GM18511 (cell line): ENCODE results near the gene CHST3.
A peak's percentile ranks its signal among the peaks of the same experiment; 100 is the strongest.
"Not testable (repeated sequence)": the region's sequence is repeated elsewhere in the genome, so short reads cannot be mapped to it uniquely, and the experiment has no call there.

Experiments used
- ATAC-seq: cut with Tn5 transposase; IDR thresholded peaks from one replicate; pipeline ENCODE4 v1.9.1; 2021; ENCODE audit warnings: mild to moderate bottlenecking, moderate library complexity; ENCODE audit not compliant: unreplicated experiment

The CHST3 gene

DNA sequence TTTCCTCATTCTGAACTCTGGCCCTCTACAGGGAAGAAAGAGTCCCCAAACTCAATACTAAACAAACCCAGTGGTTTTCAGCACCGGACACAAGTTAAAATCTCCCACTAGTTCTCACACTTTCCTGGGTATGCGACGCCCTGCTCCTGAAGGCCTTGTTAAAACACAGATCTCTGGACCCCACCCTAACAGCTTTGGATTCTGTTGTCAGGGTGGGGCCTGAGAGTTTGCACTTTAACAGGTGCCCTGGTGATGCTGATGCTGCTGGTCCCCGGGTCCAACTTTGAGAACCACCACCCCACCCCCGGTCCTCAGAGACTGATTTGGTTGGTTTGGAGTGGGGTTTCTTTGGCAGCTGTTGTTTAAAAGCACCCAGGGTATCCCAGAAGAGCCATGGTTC is 61.6 kb downstream of the CHST3 start:
- ATAC-seq, result no peak

DNA sequence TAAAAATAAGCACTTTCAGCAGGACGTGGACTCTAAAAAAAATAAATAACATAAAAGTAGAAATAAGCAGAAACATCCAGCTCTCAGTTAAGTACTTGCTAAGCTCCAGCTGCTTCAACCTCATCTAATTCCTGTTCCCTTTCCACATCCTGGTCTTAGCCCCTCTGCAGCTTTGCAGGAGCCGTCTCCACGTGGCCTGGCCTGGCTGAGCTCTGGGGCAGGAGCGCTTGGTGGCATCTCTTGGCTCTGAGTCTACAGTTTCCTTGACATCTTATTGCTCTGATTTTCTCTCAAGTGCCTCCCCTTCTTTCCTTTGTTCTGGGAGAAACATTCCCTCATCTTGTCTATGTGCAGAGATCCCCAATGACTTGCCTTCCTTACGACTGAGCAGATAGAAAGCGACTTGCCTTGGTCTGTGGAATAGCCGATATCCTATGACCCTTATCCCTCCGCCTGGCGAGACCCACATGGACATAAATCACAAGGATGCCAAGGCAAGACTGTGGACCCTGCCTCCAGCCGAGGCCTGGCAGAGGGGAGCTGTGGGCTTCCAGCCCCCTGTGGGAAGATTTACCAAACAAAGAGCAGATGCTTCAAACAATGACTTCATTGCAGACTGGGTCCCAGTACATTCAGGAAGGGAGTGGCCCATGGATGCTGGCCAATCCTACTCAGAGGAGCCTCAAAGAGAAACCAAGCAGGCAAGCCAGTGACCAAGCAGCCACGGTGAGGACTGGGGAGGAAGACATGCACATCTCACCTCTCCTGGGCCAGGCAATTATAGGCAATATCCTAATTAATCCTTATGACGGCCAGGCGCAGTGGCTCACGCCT is 62.3 kb downstream of the CHST3 start:
- no peak for ATAC-seq

DNA sequence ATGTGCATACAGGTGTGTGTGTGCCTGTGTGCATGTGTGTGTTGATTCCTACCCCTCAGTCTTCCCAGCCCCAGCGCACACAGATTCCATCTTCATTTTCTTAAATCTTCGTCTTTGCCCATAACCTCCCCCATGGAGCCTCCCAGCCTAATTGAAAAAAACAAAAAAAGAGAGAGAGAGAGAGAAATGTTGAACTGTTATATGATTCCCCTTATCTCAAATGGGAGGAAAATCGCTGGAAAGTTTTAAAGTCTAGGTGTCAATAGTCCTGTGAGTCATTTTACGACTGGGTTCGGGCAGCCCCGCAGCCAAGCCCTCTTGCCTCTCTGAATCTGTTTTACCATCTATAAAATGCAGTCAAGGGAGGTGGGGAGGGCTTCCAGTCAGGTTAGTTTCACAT is 63.3 kb downstream of the CHST3 start:
- no peak for ATAC-seq

DNA sequence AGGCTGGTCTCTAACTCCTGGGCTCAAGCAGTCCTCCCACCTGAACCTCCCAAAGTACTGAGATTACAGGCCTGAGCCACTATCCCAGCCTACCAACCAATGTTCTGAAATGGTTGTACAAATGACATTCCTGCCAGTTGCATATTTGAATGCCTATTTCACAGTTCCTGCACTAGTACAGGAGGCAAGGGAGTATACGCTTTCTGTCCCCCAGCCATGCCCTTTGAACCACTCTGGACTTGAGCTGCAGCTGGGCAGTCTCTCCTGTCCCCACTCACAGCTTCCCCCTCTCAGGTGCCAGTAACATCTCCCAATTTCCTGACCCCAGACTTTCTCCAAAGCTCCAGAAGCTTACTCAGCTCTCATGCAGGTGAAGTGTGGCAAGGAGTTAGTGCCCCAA is 65.2 kb downstream of the CHST3 start:
- no peak for ATAC-seq

DNA sequence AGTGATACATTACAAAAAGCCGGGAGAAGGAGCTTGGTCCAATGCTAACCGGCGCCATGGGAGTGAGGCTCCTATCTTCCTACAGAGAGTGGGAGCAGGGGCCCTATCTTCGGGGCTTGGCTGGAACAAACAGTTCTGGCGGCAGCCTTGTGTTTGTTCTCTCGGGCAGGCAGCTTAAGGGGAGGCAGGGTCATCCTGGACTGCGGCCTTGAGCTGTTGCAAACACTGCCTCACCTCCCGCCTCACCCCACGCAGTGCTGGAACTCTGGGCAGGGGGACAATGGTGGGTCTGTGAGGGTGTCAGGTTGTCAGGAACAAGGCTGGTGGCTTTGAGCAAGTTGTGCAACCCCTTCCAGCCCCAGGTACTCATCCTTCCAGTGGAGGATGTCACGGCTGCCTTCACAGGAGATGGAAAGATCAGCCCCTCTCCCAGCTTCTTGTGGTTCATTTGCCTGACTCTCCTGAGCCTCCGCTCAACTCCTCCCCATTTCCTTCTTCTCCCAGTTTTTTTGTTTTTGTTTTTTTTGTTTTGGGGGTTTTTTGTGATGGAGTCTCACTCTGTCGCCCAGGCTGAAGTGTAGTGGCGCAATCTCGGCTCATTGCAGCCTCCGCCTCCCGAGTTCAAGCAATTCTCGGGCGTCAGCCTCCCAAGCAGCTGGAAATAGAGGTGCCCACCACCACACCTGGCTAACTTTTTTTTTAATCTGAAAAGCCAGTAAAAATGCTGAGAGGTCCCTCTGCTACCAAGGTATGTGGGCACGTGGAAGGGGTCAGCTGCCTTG is 66.8 kb downstream of the CHST3 start:
- no peak for ATAC-seq

DNA sequence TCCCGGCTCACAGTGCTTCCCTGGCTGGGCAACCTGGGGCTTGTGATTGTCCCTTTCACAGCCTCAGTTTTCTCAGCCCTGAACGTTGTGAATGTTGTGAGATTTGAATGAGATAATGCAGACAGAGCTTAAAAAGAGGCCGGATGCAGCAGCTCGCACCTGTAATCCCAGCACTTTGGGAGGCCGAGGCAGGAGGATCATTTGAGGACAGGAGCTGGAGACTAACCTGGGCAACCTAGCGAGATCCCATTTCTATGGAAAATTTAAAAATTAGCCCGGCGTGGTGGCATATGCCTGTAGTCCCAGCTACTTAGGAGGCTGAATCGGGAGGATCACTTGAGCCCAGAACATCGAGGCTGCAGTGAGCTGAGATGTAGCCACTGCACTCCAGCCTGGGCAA is 67.5 kb downstream of the CHST3 start:
- no peak for ATAC-seq

GRCh38 chr10:72032409-72033162 is 68.4 kb downstream of the CHST3 start:
- ATAC-seq, result not testable (repeated sequence)

DNA sequence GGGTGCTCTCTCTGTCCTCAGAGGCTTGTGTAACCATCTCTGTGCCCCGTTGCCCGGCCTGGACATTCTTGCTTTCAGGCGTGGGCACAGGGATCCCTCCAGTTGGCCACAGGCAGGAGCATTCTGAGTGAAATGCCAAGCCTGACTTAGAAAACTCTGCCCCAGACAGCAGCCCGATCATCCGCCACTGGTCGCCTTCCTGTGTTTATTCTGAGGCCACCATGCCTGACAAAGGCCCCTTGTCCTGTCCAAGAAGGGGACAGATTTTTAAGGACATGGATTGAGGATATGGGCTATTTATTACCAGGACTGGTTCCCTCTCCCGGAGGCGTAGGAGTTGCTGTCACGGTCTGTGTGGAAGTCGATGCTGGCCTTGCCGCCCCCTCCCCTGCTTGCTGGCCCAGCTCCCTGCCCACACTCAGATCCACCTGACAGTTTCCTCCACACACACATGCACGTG is 69.9 kb downstream of the CHST3 start:
- no peak for ATAC-seq

GRCh38 chr10:72034761-72035160 is 70.6 kb downstream of the CHST3 start:
- no peak for ATAC-seq

- no peak for ATAC-seq
These were observed 71.2 kb downstream of the CHST3 start for GRCh38 chr10:72035252-72035887.

GRCh38 chr10:72037266-72037665 is 73.1 kb downstream of the CHST3 start:
- ATAC-seq, result no peak

DNA sequence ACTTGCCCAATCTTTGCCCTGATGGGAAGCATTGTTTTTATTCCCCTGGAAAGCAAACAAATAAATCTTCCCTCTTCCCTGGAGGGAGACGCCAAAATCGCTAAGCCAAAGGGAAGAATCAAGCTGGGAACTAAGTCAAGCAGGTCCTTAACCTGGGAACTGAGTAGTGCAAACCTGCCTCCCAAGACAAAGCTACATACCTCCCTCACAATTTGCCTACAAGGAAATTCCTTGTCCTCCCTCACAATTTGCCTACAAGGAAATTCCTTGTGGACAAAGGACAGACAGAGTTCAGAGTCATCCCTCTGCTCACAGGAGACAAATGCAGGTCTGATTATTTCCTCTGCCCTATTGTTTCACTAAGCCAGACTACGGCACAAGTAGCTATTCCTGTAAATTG is 73.6 kb downstream of the CHST3 start:
- ATAC-seq, result no peak

DNA sequence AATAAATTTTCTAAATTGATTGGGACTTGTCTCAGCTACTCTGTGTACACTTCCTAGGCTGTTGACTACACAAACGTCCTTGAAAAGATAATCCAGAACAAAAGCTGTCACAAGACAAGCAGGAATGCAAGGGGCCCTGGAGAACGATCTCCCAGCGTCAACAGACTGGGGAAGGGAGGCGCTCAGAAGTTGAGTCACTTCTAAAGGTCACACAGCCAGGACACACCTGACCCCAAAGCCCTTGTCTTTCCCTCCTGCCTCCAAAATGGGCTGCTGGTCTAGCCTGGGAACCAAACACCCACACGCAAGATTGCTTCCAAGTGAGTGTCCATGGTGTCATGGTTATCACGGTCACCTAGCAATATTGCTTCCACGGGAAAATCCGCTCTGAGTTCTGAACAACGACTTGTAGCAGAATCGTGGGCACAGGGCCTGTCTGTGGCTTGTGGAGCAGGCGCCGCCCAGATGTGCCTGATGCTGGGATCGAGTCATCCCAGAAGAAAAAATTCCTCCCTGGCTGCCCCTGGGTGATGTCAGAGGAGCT is 74.3 kb downstream of the CHST3 start:
- no peak for ATAC-seq

DNA sequence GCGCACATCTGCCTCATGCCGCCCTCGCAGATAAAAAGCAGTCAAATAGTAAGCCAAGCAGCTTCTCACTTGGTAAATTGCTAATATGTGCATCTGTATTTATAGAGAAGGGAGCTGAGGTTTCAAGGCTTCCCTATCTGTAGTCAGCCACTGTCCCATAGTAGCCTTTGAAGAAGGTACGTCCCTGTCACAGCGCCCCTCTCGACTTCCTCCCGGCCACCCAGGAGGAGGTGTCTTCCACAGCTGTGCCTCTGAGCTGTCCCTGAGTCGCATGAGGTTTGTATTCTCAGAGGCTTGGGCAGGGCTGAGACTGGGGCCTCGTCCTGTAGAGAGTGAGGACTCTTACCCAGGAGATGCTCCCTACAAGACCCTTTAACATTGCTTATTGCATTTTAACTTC is 75.2 kb downstream of the CHST3 start:
- no peak for ATAC-seq

GRCh38 chr10:72041491-72041890 is 77.3 kb downstream of the CHST3 start:
- ATAC-seq, result no peak

- ATAC-seq, result no peak
These were observed 79.0 kb downstream of the CHST3 start for GRCh38 chr10:72043016-72043834.

GRCh38 chr10:72044417-72045041 is 80.3 kb downstream of the CHST3 start:
- no peak for ATAC-seq

DNA sequence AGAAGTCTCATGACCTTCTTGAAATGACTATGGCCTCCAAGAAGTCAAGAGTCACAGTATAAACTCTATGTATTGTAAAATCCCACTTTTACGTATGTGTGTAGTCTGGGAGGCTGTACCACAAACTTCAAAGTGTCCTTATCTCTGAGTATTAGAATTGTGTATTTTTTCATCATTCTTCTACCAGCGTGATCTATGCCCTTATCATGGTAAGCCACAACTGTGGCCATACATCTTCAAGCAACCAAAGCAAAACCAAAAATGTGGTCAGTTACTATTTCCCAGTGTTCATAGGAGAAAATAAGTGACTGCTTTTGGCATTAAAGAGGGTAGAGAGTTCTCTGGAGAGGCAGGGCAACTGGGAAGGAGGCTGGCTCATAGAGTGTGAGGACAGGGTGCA is 81.4 kb downstream of the CHST3 start:
- no peak for ATAC-seq

GRCh38 chr10:72048450-72049124 is 84.4 kb downstream of the CHST3 start:
- peak; percentile 58 for ATAC-seq
